IMR-90 (cell line): ENCODE data around the gene ASF1A.

Source experiments
- CEBPB ChIP-seq: IDR thresholded peaks from 2 replicates; pipeline ENCODE4 v1.6.1; 2012; ENCODE audit warnings: low read depth, low read length, improper control_type of control experiment
- CHD1 ChIP-seq: IDR thresholded peaks from 2 replicates; pipeline ENCODE4 v1.6.1; 2012; ENCODE audit warnings: low read depth, low read length, improper control_type of control experiment
- MAFK ChIP-seq: IDR thresholded peaks from 2 replicates; pipeline ENCODE4 v1.6.1; 2012; ENCODE audit warnings: low read depth, low read length, improper control_type of control experiment
- MAZ ChIP-seq: IDR thresholded peaks from 2 replicates; pipeline ENCODE4 v1.6.1; 2012; ENCODE audit warnings: low read depth, mild to moderate bottlenecking, low read length, improper control_type of control experiment, moderate library complexity, borderline replicate concordance
- POLR2A ChIP-seq: IDR thresholded peaks from 2 replicates; pipeline ENCODE4 v1.6.1; 2012; ENCODE audit warnings: mild to moderate bottlenecking, low read depth, low read length
- RCOR1 ChIP-seq: IDR thresholded peaks from 2 replicates; pipeline ENCODE4 v1.6.1; 2012; ENCODE audit warnings: mild to moderate bottlenecking, low read length, improper control_type of control experiment; ENCODE audit not compliant: insufficient replicate concordance
- SMC3 ChIP-seq: fragments of 150-350 bp; IDR thresholded peaks from 2 replicates; pipeline ENCODE4 v1.6.1; 2016; ENCODE audit warnings: low read depth, mild to moderate bottlenecking, antibody characterized with exemption, low read length, moderate library complexity
- TF ChIP-seq, protein P1 (sequence below): conservative IDR thresholded peaks from 2 replicates; pipeline ENCODE4 v1.5.1; 2012; ENCODE audit warnings: mild to moderate bottlenecking, low read depth, low read length, improper control_type of control experiment
- TF ChIP-seq, protein P2 (sequence below): fragments of 150-350 bp; IDR thresholded peaks from 2 replicates; pipeline ENCODE4 v1.6.1; 2017; ENCODE audit warnings: mild to moderate bottlenecking, antibody characterized with exemption, low read length, low read depth

DNA sequence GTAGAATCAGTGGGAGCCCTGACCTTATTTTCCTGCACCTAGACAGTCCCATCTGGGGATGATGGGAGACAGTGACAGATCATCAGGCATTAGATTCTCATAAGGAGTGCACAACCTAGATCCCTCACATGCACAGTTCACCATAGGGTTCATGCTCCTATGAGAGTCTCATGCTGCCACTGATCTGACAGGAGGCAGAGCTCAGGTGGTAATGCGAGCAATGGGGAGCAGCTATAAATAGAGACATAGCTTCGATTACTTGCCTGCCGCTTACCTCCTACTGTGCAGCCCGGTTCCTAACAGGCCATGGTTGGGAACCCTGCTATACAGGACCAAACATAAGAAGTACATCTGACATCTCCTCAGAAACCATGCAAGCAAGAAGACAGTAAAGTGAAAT, 31.5 kb upstream of the ASF1A start:
- TF ChIP-seq RCOR1 (no peak), CEBPB (no peak), POLR2A (no peak), MAZ (no peak), SMC3 (no peak), MAFK (no peak), CHD1 (no peak)
- TF ChIP-seq, protein P1, sequence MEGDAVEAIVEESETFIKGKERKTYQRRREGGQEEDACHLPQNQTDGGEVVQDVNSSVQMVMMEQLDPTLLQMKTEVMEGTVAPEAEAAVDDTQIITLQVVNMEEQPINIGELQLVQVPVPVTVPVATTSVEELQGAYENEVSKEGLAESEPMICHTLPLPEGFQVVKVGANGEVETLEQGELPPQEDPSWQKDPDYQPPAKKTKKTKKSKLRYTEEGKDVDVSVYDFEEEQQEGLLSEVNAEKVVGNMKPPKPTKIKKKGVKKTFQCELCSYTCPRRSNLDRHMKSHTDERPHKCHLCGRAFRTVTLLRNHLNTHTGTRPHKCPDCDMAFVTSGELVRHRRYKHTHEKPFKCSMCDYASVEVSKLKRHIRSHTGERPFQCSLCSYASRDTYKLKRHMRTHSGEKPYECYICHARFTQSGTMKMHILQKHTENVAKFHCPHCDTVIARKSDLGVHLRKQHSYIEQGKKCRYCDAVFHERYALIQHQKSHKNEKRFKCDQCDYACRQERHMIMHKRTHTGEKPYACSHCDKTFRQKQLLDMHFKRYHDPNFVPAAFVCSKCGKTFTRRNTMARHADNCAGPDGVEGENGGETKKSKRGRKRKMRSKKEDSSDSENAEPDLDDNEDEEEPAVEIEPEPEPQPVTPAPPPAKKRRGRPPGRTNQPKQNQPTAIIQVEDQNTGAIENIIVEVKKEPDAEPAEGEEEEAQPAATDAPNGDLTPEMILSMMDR: no peak
- TF ChIP-seq, protein P2, sequence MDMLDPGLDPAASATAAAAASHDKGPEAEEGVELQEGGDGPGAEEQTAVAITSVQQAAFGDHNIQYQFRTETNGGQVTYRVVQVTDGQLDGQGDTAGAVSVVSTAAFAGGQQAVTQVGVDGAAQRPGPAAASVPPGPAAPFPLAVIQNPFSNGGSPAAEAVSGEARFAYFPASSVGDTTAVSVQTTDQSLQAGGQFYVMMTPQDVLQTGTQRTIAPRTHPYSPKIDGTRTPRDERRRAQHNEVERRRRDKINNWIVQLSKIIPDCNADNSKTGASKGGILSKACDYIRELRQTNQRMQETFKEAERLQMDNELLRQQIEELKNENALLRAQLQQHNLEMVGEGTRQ: no peak
